GM21528 (cell line): ENCODE results near the gene POFUT1.
A peak's percentile ranks its signal among the peaks of the same experiment; 100 is the strongest.
"Not testable (repeated sequence)": the region's sequence is repeated elsewhere in the genome, so short reads cannot be mapped to it uniquely, and the experiment has no call there.

Experiments
- ATAC-seq: cut with Tn5 transposase; IDR thresholded peaks from one replicate; pipeline ENCODE4 v1.9.1; 2021; ENCODE audit warnings: mild to moderate bottlenecking, moderate library complexity; ENCODE audit not compliant: unreplicated experiment, low FRiP score

POFUT1 gene

DNA sequence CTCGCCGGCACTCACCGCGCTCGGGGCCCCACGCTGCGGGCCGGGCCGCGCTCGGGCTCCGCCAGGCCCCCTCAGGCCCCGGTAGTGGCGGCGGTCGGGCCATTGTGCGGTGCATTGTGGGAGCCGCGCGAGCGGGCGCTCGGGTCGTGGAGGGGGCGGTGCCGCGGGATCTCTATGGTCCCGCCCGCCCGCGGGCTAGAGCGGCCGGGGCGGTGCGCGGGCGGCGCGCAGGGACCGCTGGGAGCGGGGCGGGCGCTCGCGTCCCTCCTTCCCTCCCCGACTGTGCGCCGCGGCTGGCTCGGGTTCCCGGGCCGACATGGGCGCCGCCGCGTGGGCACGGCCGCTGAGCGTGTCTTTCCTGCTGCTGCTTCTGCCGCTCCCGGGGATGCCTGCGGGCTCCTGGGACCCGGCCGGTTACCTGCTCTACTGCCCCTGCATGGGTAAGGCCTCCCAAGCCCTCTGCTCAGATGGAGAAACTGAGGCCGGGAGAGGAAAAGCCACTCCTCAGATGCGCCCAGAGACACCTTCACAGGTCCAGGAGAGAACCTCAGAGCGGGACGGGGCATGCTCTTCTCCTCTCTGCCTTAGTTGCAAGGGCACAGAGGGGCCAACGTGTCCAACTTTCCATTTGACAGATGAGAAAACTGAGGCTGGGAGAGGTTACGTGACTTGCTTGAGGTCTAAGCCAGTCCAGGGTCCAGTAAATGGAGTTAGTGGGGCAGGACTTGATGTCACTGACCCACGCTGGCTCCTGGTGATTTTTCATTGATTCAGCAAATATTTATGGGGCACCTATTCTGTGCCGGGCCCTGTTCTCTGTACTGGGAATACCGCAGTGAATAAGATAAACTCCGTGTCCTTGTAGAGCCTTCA, at the start of gene POFUT1, which contains the start of gene PLAGL2:
Gene POFUT1, plus strand, starts transcription at position 255 of the 873 bp plus-strand sequence. Its CDS starts 62 bp downstream, at position 317.
Gene PLAGL2, minus strand, starts transcription at position 118 of the 873 bp plus-strand sequence. CDS start 5,565 bp downstream, outside the sequence.
- ATAC-seq, result peak; percentile 87

DNA sequence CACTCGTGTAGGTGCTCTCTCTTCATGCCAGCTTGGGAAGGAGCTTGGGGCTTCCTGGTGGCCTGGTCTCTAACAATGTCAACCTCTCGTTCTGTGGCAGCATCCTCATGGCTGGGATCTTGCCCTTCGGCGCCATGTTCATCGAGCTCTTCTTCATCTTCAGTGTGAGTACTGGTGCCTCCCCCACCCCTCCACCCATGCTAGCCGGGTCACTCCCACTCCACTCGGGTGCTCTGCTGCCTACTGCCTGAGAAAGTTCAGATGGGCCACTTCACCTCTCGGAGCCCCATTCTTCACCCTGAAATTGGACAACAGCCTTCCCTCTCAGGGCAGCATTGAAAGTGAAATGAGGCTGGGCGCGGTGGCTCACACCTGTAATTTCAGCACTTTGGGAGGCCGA, 49.3 kb upstream of the POFUT1 start:
- ATAC-seq, result no peak

- ATAC-seq, result no peak
Observed at GRCh38 chr20:32158943-32159660, 48.6 kb upstream of the POFUT1 start.

GRCh38 chr20:32159766-32160221, 47.9 kb upstream of the POFUT1 start:
- ATAC-seq, result no peak

DNA sequence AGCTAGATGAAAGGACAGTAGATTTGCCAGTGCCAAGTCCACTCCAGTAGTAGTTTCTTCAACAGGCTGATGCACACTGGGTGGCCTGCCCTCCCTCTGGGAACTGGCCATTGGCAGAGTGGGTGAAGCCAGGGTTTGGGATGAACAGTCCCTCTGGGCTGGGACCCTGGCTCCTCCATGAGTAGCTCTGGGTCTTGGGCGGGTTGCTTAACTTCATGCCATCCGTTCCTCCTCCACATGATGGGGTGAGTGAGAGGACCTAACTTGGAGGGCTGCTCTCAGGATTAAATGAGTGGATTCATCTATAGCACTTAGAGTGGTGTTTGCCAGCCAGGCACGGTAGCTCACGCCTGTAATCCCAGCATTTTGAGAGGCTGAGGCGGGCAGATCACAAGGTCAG, 47.3 kb upstream of the POFUT1 start:
- no peak for ATAC-seq

DNA sequence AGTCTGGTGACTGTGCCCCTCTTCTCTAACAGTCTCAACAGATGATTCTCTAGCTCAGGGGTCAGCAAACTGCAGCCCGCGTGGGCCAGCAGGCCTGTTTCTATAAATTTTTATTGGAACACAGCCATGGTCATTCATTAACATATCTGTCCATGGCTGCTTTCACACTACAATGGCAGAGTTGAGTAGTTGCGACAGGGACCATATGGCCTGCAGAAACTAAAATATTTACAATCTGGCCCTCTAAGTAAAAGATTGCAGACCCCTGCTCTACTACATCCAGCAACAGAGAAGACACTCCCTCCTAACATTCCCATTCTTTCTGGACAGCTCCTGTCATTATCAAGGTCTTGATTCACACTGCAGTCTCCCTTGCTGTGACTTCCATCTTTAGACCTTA, 45.3 kb upstream of the POFUT1 start:
- no peak for ATAC-seq

DNA sequence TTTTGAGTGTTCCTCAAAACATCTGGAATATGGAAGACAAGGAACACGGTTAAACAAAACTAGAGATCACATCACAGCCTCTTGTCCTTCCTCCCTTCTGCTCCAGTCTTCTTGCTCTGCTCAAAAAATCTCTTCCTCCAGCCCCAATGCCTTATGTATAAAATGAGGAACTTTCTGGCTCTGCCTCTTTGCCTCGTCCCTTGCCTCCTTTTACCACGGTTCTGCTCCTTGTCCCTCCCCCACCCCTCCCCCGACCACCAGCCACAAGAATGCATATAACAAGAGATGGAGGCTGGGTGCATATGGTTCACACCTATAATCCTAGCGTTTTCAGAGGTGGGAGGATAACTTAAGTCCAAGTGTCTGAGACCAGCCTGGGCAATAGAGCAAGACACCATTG, 43.7 kb upstream of the POFUT1 start:
- no peak for ATAC-seq

DNA sequence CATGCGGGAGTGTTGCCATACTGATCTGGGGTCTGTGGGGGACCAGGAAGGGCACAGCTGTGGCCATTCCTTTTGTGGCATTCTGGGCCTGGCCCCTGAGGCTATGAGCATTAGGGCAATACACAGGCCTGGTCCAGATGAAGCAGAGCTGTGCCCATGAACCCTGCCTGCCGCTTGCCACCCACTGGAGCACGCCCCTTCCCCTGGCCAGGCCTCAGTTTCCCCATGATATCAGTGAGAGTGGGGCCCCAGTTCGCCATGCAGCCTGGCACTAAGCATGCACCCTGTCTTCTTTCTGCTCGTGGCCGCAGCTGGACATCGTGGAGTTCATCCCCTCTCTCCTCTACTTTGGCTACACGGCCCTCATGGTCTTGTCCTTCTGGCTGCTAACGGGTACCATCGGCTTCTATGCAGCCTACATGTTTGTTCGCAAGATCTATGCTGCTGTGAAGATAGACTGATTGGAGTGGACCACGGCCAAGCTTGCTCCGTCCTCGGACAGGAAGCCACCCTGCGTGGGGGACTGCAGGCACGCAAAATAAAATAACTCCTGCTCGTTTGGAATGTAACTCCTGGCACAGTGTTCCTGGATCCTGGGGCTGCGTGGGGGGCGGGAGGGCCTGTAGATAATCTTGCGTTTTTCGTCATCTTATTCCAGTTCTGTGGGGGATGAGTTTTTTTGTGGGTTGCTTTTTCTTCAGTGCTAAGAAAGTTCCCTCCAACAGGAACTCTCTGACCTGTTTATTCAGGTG, 42.5 kb upstream of the POFUT1 start:
- no peak for ATAC-seq

GRCh38 chr20:32165836-32166545, 41.7 kb upstream of the POFUT1 start:
- ATAC-seq, result no peak

DNA sequence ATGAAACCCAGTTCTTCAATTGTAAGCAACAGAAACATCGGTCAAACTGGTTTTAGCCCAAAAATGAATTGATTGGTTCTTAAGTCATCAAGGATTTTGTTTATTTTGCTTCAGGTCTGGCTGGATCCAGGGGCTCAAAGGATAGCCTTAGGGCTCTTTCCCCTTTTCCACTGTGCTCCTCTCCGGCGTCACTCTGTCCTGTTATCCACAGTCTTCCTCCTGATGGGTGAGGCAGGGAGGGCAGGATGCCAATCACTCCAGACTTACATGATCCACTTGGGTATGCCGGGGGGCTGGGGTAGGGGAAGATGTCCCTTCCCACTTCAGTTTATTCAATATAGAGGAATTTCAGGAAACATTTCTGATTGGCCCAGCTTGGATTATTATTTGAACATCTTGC, 40.1 kb upstream of the POFUT1 start:
- ATAC-seq, result no peak

DNA sequence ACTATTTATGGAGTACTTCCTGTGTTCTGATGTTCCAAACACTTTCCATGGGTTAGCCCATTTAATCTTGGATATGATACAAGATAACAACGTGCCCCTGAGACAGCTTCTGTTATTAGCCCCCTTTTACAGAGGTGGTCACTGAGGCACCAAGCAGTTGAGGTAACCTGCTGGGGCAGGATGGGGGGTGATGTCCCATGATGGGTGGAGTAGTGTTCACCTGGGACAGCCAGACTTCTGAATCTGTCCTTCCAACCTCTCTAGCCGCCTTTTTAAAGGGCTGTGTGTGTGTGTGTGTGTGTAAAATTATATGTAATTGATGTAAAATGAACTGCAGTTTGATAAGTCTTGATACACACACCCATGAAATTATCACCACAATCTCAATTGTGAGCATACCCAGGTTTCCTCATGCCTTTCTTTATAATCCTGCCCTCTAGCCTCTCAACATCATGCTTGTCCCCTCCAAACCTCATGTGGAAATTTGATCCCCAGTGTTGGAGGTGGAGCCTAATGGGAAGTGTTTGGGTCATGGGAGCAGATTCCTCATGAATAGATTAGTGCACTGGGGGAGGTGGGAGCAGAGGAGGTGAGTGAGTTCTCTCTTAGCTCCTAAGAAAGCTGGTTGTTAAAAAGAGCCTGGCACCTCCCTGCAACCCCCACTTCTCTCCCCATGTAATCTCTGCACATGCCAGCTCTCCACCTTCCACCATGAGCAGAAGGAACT, 39.3 kb upstream of the POFUT1 start:
- ATAC-seq, result no peak

GRCh38 chr20:32177696-32178095, 30.0 kb upstream of the POFUT1 start:
- not testable (repeated sequence) for ATAC-seq

DNA sequence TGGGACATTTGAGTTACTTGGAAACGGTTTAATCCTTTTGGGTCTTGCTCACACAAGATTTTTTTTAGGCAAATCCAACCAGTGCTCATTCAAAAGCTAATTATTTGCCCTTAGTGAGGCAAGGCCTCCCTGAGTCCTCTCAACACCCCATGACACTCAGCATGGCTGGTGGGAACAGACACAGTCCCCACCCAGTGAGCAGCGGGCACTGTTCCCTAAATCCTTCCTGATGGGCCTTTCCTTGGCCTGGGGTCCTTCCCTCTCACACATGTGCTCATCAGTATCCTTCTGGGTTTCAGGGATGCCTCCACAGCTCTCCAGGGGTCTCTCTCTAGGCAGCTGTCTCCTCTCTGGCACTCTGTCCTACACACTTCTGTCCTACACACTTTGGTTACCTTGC, 28.2 kb upstream of the POFUT1 start:
- ATAC-seq, result no peak

GRCh38 chr20:32179934-32180333, 27.7 kb upstream of the POFUT1 start:
- no peak for ATAC-seq

DNA sequence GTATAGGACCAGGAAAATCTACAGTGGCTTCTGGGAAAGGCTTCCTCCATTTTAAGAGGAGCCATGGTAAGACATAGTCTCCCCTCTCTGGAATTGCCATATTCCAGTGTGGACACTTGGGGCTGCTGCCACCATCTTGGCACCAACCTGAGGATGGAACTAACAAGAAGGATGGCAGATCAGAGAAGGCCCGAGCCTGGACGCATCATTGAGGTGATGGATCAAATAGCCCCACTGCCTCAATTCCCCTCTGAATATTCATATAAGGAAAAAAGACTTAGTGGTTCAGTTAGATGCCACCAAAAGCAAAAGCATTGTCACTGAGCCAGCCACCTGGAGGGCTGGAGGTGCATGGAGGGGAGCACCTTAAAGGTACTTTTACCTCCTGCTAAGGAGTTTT, 26.1 kb upstream of the POFUT1 start:
- ATAC-seq, result no peak

DNA sequence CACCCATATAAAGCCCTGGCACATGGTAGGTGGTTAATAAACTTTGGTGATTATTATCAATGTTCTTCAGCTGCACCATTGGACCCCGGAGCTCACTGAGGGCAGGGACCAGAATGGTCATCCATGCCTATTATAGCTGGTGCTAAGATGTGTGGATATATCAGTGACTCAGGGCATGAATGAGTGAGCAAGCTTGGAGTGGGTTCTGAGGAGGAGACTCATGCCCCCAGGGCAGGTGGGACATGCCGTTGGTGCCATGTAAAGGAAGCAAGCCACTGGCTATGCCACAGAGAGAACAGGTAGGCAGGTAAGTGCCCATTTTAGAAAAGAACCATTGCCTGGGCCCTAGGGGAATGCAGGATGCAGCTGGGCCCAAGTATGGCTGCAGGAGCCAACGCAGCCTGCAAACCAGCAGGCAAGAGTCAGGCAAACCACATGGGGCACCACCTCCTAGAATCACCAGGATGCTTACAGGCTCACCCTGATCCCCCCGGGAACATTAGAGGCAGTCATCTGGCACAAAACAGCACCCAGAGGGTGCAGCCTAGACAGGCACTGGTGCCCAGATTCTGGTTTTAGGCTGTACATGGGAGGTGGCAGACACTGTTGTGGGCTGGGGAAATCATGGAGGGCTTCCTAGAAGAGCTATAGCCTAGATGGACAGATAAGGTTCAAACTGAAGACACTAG, 23.6 kb upstream of the POFUT1 start:
- ATAC-seq, result no peak

DNA sequence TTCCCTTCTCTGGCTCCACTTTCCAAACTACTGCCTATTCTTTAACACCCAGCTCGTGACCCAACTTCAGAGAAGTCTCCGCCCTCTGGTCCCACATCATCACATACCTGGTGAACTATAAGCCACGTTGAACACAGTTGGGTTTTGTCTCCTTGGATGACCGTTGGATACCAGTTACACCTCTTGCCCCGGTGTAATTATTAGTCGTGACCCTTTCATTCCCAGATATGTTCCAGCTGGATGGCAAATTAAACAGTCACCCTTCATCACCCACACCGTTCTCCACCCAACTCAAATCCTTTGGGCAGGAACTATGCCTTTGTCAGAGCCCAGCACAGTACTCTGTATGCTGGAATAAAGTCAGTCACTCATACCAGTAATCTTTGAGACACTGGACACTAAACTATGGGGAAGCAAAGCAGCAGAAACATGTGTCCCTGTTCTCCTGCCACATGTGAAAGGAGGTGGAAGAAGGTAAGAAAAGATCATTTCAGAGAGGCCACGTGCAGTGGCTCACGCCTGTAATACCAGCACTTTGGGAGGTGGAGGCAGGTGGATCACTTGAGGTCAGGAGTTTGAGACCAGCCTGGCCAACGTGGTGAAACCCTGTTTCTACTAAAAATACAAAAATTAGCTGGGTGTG, 22.6 kb upstream of the POFUT1 start:
- ATAC-seq, result no peak

DNA sequence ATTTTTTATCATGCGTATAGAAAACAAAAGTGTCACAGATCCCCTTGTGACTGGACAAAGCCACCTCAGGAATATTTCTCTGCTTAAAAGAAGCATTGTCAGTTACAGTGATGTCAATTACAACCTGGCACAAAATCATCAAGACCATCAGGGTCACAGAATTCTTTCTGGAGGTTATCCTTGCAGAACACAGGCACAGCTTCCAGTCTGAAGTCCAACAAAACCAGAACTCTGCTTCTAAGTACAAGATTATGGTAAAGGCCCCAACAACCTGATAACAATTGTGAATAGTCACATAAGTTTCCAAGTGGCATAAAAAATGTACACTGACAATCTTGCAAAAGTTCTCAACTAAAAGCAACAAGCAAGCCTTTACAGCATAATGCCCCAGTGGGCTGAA, 21.2 kb upstream of the POFUT1 start:
- no peak for ATAC-seq
